ENCODE measurements around the gene P2RX4.

DNA sequence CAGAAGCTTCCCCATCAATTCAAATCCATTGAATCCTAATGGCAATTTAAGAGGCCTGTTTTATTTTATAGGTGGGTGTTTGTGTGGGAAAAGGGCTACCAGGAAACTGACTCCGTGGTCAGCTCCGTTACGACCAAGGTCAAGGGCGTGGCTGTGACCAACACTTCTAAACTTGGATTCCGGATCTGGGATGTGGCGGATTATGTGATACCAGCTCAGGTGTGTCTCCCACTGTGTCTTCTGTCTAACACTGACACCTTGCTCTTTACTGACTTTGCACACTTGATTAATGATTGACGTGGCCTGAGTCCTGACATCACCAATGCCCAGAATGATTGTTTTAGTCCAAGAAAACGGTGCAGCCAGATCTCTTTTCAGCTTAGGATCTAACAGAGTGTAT, 7.1 kb downstream of the P2RX4 start:
- TF ChIP-seq TARDBP (IDR thresholded peaks at IDR 0.05) (no peak), RAD21 (CRISPR knock-in tag; conservative IDR thresholded peaks at IDR 0.05 in 1 of 2, IDR thresholded peaks at IDR 0.05 in 1 of 2) (no peak), NFXL1 (CRISPR knock-in tag; IDR thresholded peaks at IDR 0.05) (no peak)
- TF ChIP-seq, protein P1, sequence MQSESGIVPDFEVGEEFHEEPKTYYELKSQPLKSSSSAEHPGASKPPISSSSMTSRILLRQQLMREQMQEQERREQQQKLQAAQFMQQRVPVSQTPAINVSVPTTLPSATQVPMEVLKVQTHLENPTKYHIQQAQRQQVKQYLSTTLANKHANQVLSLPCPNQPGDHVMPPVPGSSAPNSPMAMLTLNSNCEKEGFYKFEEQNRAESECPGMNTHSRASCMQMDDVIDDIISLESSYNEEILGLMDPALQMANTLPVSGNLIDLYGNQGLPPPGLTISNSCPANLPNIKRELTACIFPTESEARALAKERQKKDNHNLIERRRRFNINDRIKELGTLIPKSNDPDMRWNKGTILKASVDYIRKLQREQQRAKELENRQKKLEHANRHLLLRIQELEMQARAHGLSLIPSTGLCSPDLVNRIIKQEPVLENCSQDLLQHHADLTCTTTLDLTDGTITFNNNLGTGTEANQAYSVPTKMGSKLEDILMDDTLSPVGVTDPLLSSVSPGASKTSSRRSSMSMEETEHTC (IDR thresholded peaks at IDR 0.05), result no peak
- TF ChIP-seq, protein P2, sequence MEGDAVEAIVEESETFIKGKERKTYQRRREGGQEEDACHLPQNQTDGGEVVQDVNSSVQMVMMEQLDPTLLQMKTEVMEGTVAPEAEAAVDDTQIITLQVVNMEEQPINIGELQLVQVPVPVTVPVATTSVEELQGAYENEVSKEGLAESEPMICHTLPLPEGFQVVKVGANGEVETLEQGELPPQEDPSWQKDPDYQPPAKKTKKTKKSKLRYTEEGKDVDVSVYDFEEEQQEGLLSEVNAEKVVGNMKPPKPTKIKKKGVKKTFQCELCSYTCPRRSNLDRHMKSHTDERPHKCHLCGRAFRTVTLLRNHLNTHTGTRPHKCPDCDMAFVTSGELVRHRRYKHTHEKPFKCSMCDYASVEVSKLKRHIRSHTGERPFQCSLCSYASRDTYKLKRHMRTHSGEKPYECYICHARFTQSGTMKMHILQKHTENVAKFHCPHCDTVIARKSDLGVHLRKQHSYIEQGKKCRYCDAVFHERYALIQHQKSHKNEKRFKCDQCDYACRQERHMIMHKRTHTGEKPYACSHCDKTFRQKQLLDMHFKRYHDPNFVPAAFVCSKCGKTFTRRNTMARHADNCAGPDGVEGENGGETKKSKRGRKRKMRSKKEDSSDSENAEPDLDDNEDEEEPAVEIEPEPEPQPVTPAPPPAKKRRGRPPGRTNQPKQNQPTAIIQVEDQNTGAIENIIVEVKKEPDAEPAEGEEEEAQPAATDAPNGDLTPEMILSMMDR (IDR thresholded peaks at IDR 0.05 in 2 of 3, conservative IDR thresholded peaks at IDR 0.05 in 1 of 3; ENCODE audit: insufficient read depth in 2 of 3, low read depth in 1 of 3, low read length in 3 of 3), result no peak
